Activated T-cell treated with anti-CD3 and anti-CD28 coated beads, Interleukin-2, amount 50 U/mL, for 24 hours (primary cell): ENCODE data around the gene LSM3.
A peak's percentile ranks its signal among the peaks of the same experiment; 100 is the strongest.

ENCODE experiments used
- DNase-seq: peaks from one replicate; pipeline ENCODE4 v3.0.0-alpha.2; 2020
- H3K27ac Mint-ChIP-seq: 2 replicates; pipeline ENCODE4 v1.8.0; 2020; ENCODE audit warnings: mild to moderate bottlenecking, mixed read lengths
- H3K27me3 Mint-ChIP-seq: 2 replicates; pipeline ENCODE4 v1.8.0; 2020; ENCODE audit warnings: mixed read lengths
- H3K36me3 Mint-ChIP-seq: 2 replicates; pipeline ENCODE4 v1.8.0; 2020; ENCODE audit warnings: low read depth, mixed read lengths
- H3K4me1 Mint-ChIP-seq: 2 replicates; pipeline ENCODE4 v1.8.0; 2020; ENCODE audit warnings: low read depth, mixed read lengths
- H3K4me3 Mint-ChIP-seq: 2 replicates; pipeline ENCODE4 v1.8.0; 2020; ENCODE audit warnings: mild to moderate bottlenecking, moderate library complexity, mixed read lengths
- H3K9me3 Mint-ChIP-seq: 2 replicates; pipeline ENCODE4 v1.8.0; 2020; ENCODE audit warnings: mixed read lengths

LSM3 gene

DNA sequence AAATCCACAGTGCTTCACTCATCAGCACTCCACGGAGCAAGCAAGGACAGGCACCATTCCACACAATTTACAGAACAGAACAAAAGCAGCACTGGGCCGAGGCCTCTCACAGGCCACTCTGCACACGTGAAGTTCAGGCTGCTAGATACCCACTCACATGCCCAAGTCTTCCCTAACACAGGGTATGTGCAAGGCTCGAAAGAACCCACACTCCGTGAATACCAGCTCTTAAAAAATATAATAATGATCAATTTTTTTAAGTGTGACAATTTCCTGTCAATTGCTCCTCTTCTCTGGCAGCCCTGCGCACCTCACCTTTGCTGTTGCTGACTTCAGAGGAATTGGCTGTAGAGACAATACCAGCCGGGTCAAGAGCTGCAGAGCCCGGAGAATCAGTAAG is 19.2 kb upstream of the LSM3 start:
- Mint-ChIP-seq H3K9me3 (peaks cover 17% of the 10 kb centered on the region), H3K4me1 (peaks cover 9% of the 10 kb centered on the region), H3K4me3 (no peak overlapping the region), H3K27ac (no peak overlapping the region), H3K27me3 (no peaks in the 10 kb centered on the region), H3K36me3 (peaks cover 96% of the 10 kb centered on the region)
- DNase-seq, result no peak

DNA sequence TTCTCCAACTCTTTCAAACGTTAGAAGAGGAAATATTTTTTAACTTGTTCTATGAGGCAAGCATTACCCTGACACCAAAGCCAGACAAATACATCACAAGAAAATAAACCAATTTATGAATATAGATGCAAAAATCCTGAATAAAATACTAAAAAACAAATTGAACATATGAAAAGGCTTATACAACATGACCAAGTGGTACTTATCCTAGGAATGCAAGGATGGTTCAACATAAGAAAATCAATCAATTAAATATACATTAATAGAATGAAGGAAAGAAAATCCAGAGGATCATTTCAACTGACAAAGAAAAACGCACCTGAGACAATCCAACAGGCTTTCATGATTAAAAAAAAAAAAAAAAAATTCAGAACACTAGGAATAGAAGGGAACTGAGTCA is 17.3 kb upstream of the LSM3 start:
- Mint-ChIP-seq H3K4me3 (no peak overlapping the region), H3K27ac (no peak overlapping the region), H3K27me3 (no peaks in the 10 kb centered on the region), H3K4me1 (peaks cover 10% of the 10 kb centered on the region), H3K36me3 (peaks cover 99% of the 10 kb centered on the region), H3K9me3 (peaks cover 17% of the 10 kb centered on the region)
- DNase-seq, result no peak

DNA sequence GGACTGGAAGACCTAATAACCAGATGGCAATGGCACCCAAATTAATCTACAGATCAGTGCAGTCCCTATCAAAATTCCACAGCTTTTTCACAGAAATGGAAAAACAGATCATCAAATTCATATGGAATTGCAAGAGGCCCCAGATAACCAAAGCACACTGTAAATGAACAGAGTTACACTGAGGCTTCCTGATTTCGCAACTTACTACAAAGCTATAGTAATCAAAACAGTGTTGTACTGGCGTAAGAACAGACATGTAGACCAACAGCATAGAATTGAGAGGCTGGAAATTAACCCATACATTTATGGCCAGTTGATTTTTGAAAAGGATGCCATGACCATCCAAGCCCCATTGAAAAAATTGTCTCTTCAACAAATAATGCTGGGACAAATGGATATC is 16.4 kb upstream of the LSM3 start:
- Mint-ChIP-seq H3K4me3 (no peak overlapping the region), H3K36me3 (peaks cover 98% of the 10 kb centered on the region), H3K27me3 (no peaks in the 10 kb centered on the region), H3K9me3 (peaks cover 17% of the 10 kb centered on the region), H3K27ac (no peak overlapping the region), H3K4me1 (peaks cover 7% of the 10 kb centered on the region)
- DNase-seq, result no peak

DNA sequence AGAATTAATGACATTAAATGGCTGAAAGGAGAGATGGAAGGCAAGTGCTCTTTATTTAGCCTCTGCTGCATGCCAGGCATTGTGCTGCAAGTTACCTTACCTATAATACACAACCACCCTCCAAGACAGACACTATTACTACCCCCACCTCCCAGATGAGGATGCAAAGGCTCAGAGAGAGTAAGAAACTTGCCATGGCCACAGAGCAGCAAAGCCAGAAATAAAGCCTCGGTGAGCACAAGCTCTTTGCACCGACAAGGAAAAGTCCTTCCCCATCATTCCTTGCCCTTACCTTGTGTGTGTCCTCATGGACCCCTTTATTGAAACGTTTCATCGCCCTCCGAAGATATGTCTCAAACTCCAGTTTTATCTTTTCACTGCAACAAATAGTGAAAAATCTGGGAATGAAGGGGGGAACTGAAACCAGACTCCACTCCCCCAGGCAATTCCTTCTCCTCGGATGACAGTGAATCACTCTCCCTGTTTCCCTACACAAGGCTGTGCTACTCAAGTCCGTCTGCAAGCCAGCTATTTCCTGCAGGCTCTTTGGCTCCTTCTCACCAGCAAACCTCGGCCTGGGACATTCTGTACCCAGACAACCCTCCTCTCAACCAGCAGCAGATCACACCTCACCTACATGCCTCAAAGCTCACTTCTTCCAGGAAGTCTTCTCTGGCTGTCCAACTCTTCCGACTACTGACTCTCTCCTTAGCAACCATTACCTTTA is 11.6 kb upstream of the LSM3 start:
- H3K27me3 Mint-ChIP-seq, result no peaks in the 10 kb centered on the region

DNA sequence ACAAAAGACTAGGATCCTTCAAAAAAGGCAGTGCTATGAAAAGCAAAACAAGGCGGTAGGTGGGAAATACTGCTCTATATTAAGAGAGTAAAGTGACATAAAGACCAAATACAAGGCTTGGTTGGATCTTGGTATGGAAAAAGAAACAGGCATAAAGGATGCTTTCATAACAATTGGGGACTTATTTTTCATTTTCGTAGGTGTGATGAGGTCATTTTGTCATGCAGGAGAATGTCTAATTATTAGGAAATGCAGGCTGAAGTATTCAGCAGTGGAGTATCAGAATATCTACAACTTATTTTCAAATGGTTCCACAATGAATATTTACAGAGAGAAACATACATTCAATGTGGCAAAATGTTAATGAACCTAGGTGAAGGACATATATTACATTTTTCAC is 9.2 kb upstream of the LSM3 start:
- Mint-ChIP-seq H3K9me3 (no peaks in the 10 kb centered on the region), H3K4me1 (peaks cover 34% of the 10 kb centered on the region), H3K27me3 (no peaks in the 10 kb centered on the region), H3K4me3 (no peak overlapping the region), H3K27ac (no peak overlapping the region), H3K36me3 (peaks cover 87% of the 10 kb centered on the region)
- no peak for DNase-seq

More for the DNA sequence above, 11.6 kb upstream of the LSM3 start:
- Mint-ChIP-seq H3K9me3 (peaks cover 8% of the 10 kb centered on the region), H3K4me1 (peaks cover 22% of the 10 kb centered on the region), H3K27ac (no peak overlapping the region), H3K36me3 (peaks cover 98% of the 10 kb centered on the region), H3K4me3 (no peak overlapping the region)
- no peak for DNase-seq

DNA sequence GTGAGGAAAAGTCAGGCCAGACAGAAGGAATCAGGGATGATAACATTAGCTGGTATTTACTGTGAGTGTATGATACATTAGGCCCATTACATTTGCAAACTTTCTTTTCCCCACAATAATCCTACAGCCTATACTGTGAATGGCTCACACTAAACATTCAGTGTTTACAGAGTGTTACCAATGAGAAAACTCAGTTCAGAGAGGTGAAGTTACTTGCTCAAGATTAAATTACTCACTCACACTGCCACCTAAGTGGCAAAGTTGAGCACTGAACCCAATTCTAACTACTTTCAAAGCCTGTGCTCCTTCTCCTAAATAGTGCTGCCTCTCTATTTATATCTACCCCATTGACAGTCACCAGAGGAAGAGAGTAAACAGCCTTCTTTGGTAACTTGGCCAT is 8.7 kb upstream of the LSM3 start:
- Mint-ChIP-seq H3K4me3 (no peak overlapping the region), H3K4me1 (peaks cover 38% of the 10 kb centered on the region), H3K36me3 (peaks cover 83% of the 10 kb centered on the region), H3K27ac (no peak overlapping the region), H3K27me3 (no peaks in the 10 kb centered on the region), H3K9me3 (no peaks in the 10 kb centered on the region)
- no peak for DNase-seq

DNA sequence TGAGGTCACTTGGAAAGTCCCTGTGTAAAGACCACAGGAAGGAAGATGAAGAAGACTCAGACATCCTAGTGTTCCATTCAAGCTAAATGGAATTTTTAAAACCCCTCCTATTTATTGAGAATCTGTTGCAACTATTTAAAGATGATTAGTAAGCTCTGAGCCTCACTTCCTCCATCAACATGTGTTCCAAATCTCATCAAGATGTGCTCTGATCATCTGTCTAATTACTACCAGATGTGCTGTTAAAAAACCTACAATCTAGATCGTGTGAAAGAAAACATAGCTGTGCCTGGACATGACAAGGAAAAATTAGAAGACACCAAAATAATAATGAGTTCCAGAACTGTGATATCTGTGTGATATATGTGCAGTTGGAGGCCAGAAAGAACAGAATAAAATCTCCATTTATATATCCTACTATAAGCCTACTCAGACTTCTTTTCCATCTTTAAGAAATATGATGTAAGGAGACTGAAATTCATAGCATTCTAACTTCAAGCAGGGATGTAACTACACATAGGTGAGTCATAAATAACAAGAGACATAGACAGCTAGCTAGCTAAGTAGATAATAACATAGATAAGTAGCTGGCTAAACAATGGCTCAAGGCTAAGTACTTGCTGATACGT is 8.0 kb upstream of the LSM3 start:
- DNase-seq, result no peak
- Mint-ChIP-seq H3K36me3 (peaks cover 75% of the 10 kb centered on the region), H3K27ac (no peak overlapping the region), H3K9me3 (no peaks in the 10 kb centered on the region), H3K4me1 (peaks cover 46% of the 10 kb centered on the region), H3K27me3 (no peaks in the 10 kb centered on the region), H3K4me3 (no peak overlapping the region)

DNA sequence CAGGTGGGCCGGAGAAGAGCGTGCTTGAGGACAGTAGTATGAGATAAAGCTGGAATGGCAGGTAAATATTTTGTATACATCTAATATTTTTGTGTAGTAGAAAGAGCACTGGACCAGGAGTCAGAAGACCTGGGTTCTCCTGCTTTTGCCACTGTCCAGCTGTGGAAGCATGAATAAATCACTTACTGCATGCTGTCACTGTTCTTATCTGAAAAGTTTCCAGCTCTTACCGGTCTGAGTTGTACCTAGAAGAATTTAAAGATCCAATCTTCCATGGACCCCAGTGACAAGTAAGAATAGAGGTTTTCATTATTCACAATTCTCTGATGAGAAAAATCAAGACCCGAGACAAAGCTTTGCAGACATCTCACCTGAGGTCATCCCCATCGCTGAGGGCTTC is 6.1 kb upstream of the LSM3 start:
- Mint-ChIP-seq H3K36me3 (peaks cover 62% of the 10 kb centered on the region), H3K4me3 (no peak overlapping the region)

DNA sequence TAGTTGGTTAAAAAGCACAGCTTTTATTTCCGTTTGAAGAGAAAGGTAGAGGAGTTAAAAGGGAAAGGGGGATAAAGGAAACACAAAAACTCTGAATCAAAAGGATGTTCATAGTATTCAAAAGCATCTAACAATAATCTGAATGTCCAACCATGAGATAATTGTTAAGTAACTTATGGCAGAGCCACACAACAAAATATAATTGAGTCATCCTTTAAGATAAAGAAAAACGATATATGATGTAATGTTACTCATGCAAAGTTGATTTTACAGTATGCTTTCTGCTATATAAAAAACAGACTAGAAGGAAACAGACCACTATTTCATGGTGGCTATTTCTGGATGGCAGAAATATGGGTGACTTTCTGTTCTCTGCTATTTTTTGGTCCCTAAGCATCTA is 4.1 kb upstream of the LSM3 start:
- no peaks in the 10 kb centered on the region for H3K9me3 Mint-ChIP-seq
- H3K36me3 Mint-ChIP-seq, result peaks cover 60% of the 10 kb centered on the region
- no peaks in the 10 kb centered on the region for H3K27me3 Mint-ChIP-seq
- peaks cover 67% of the 10 kb centered on the region for H3K4me1 Mint-ChIP-seq
- peak overlapping the region; percentile 66 for H3K27ac Mint-ChIP-seq
- DNase-seq, result no peak
- H3K4me3 Mint-ChIP-seq, result no peak overlapping the region

More for the DNA sequence above, 6.1 kb upstream of the LSM3 start:
- no peak overlapping the region for H3K27ac Mint-ChIP-seq
- no peaks in the 10 kb centered on the region for H3K27me3 Mint-ChIP-seq
- H3K9me3 Mint-ChIP-seq, result no peaks in the 10 kb centered on the region
- H3K4me1 Mint-ChIP-seq, result peaks cover 59% of the 10 kb centered on the region
- DNase-seq, result no peak

DNA sequence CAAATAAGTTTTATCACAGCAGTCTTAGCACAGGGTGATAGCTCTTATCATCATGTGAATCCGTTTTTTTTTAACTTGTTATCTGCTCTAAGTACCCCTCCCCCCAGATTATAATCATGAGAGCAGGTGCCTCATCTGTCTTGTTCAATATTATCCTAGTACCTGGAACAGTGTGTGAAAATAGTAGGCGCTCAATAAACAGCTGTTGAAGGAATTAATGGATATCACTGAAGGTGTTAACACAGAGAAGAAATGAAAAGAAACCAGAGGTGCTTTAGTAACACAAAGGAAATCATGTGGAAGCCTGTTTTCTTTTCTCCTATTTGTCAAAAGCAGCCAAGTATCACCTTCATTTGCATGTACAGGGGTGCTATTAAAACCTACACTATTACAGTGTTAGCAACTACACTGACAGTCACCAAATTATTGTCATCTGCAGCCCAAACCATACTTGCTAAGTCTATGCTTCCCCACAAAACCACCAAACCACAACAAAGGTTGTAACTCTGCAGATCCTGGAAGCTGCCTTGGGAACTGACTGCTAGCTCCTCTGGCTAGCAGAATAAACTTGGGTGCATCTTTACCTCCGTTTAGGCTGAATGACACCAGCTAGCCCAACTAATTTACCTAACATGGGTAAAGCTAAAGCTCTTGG is 3.1 kb upstream of the LSM3 start:
- peaks cover 57% of the 10 kb centered on the region for H3K36me3 Mint-ChIP-seq
- no peaks in the 10 kb centered on the region for H3K9me3 Mint-ChIP-seq
- DNase-seq, result no peak
- peak overlapping the region; percentile 7 for H3K4me3 Mint-ChIP-seq
- peak overlapping the region; percentile 66 for H3K27ac Mint-ChIP-seq
- no peaks in the 10 kb centered on the region for H3K27me3 Mint-ChIP-seq
- peaks cover 65% of the 10 kb centered on the region for H3K4me1 Mint-ChIP-seq

DNA sequence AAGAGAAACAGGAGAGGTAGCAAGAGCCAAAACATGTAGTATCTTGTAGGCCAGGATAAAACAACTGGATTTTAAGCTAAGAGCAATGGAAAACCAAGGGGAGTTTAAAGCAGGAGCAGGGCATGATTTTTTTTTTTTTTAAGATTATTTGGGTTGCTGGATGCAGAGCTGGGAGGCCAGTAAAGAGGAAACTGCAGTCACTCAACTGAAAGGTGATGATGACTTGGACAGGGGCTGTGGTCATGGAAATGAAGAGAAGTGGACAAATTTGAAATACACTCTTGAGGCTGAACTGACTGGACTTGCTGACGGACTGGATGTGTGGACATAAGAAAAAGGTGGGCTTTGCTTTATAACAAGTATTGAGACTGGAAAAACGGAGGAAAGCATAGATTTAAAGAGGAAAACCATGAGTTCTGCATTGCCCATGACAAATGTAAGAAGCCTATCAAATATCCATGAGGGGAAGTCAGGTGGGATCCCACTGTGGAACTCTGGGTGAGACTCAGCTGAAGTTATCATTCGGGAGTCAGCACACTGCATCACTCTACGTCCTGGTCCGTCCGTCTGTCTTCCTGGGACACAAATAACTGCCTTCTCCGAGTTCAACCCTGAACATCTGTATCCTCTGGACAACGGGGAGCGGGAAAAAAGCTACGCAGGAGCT is 904 bp upstream of the LSM3 start:
- H3K27ac Mint-ChIP-seq, result peak overlapping the region; percentile 100
- no peaks in the 10 kb centered on the region for H3K9me3 Mint-ChIP-seq
- peak overlapping the region; percentile 93 for H3K4me3 Mint-ChIP-seq
- no peak for DNase-seq
- peaks cover 55% of the 10 kb centered on the region for H3K36me3 Mint-ChIP-seq
- peaks cover 70% of the 10 kb centered on the region for H3K4me1 Mint-ChIP-seq
- H3K27me3 Mint-ChIP-seq, result no peaks in the 10 kb centered on the region

DNA sequence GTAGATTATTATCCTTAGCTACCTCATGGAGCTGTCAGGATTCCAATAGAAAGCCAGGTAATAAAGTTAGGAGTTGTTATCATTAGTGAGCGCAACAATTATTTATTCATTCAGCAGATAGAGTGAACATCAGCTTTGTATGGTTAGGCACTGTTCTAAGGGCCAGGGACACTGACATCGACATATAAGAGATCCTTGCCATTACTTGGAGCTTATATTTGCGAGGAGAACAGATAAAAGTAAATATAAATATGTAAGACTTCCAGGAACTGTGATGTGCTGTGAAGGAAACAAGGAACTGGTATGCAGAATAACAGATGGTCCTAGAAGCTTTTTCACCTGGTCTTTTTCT is 473 bp downstream of the LSM3 start:
- peaks cover 63% of the 10 kb centered on the region for H3K36me3 Mint-ChIP-seq
- no peak for DNase-seq
- no peaks in the 10 kb centered on the region for H3K27me3 Mint-ChIP-seq
- H3K9me3 Mint-ChIP-seq, result no peaks in the 10 kb centered on the region
- H3K27ac Mint-ChIP-seq, result peak overlapping the region; percentile 100
- peak overlapping the region; percentile 93 for H3K4me3 Mint-ChIP-seq
- H3K4me1 Mint-ChIP-seq, result peaks cover 69% of the 10 kb centered on the region

DNA sequence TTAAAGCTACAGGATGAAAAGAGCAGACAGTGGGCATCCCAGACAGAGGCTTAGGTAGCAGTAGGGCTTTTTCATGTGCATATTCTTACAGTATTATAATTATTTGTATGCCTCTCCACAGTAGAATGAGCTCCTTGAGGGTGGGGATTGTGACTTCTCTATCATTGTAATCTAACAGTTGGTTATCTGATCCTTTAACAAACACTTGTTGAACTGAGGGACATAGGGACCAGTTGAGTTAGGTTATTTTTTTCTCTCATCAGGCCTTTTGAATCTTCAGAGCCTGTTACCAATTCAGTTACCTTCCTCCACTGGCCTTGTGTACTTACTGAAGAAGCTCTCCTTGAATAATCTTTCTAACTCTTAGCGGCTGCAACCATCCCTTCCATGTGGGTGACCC is 1.2 kb downstream of the LSM3 start:
- Mint-ChIP-seq H3K27ac (peak overlapping the region; percentile 100), H3K4me3 (peak overlapping the region; percentile 93), H3K36me3 (peaks cover 63% of the 10 kb centered on the region), H3K9me3 (no peaks in the 10 kb centered on the region), H3K4me1 (peaks cover 64% of the 10 kb centered on the region), H3K27me3 (no peaks in the 10 kb centered on the region)
- DNase-seq, result no peak

DNA sequence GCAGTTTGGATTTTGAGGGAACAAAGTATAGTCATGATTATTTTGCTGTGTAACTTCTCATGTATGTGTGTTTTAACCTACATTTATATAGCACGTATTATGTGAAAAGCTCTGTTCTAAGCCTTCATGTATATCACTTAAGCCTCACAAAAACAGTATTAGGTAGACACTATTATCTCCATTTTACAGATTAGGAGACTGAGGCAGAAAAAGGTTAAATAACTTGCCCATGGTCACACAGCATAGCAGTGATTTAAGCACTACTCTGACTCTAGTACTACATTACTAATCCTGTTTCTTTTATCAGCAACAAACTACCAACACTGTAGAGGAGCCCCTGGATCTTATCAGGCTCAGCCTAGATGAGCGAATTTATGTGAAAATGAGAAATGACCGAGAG is 2.6 kb downstream of the LSM3 start:
- no peak overlapping the region for H3K4me3 Mint-ChIP-seq
- H3K4me1 Mint-ChIP-seq, result peaks cover 55% of the 10 kb centered on the region
- no peaks in the 10 kb centered on the region for H3K9me3 Mint-ChIP-seq
- H3K27me3 Mint-ChIP-seq, result no peaks in the 10 kb centered on the region
- DNase-seq, result no peak
- no peak overlapping the region for H3K27ac Mint-ChIP-seq
- H3K36me3 Mint-ChIP-seq, result peaks cover 76% of the 10 kb centered on the region
